G401.6 (cell line): ENCODE results near the gene ZNF514.
"Not testable (repeated sequence)": the region's sequence is repeated elsewhere in the genome, so short reads cannot be mapped to it uniquely, and the experiment has no call there.

ENCODE experiments used
- FAIRE-seq: peaks from 2 replicates; lab custom pipeline; 2012; peaks lifted over from hg19 to GRCh38; lab: Jason Lieb, UNC

The ZNF514 gene

DNA sequence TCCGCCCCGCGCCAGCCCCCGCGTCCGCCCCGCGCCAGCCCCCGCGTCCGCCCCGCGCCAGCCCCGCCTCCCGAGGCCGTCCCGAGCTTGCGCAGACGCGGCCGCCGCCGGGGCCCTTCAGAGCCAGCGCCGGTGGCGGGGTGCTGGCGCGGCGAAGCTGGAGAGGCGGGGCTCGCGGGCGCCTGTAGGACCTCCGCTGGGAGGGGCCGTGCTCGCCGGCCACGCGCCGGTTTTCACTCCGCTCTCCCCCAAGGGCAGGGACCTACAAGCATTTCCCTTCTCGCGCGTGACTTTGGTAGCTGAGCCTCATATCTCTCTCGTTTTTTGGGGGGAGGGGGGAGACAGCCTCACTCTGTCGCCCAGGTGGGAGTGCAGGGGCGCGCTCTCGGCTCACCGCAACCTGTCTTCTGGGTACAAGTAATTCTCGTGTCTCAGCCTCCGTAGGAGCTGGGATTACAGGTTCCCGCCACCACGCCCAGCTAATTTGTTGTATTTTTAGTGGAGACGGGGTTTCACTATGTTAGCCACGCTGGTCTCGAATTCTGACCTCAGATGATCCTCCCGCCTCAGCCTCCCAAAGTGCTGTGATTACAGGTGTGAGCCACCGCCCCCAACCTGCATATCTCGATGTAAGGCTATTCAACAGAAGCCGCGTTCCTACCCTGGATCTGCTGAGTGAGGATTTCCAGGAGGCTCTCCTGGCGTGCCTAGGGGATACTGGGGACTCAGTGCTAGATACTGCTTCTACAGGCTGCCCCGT, at the start of gene ZNF514:
Gene ZNF514 (minus strand): TSS at position 159 of the 760 bp plus-strand sequence. CDS start 6,595 bp downstream, outside the sequence.
- no peak for FAIRE-seq

DNA sequence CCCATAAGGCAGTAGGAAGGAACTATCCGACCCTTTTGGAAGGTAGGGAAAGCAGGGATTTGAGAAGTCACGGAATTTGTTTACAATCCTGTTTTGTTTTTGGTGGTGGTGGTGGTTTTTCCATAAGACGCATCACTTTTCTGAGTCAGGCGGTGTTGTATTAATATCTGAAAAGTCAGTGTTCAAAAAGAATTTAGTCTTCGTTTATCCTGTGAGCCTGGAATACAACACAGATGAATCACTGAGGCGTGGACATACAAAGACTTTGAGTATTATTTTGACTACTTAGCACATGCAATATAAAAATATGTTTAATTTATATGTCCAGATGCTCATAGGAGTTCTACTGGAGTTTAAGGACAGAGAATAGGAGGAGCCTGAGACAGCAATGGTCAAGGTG, 48.5 kb upstream of the ZNF514 start:
- FAIRE-seq, result no peak

GRCh38 chr2:95207111-95207961, 47.7 kb upstream of the ZNF514 start, which contains the start of gene ZNF892:
ZNF892 (plus strand) TSS chr2:95207521; CDS start chr2:95207816, 295 bp downstream.
- peak; percentile 33 for FAIRE-seq

DNA sequence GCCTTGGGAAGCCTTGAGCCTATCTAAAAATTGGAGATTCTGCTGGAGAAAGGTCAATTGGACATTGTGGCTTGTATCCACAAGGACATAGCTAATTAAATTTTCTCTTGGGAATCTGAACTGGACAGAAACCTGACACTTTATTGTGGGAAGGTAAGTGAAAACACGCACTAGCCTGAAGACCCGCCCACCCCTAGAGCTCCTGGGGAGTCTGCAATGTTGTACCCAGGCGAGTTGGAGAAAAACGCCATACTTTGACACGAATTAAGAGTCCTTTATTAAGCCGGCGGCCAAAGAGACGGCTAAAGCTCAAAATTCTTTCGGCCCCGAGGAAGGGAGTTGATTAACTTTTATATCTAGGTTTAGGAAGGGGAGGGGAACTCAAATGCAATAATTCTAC, 46.4 kb upstream of the ZNF514 start:
- no peak for FAIRE-seq

GRCh38 chr2:95204396-95204795, 44.7 kb upstream of the ZNF514 start:
- no peak for FAIRE-seq

DNA sequence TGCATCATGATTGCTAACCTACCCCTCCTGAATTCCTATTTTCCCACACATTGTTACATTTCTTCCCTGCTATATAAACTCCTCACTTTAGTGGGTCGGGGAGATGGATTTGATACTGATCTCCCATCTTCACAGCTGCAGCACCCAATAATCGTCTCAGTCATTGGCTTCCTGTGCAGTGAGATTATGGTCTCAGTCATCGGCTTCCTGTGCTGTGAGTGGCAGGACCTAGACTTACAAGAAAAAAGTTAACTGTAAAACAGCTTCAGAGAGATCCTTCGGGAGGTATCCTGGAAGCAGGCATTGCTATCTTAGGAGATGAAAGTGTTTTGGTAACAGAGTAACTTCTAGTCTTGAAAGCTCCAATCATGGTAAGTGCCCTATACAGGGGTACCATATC, 44.3 kb upstream of the ZNF514 start:
- no peak for FAIRE-seq

- not testable (repeated sequence) for FAIRE-seq
Measured at GRCh38 chr2:95192956-95193355, 33.3 kb upstream of the ZNF514 start.

DNA sequence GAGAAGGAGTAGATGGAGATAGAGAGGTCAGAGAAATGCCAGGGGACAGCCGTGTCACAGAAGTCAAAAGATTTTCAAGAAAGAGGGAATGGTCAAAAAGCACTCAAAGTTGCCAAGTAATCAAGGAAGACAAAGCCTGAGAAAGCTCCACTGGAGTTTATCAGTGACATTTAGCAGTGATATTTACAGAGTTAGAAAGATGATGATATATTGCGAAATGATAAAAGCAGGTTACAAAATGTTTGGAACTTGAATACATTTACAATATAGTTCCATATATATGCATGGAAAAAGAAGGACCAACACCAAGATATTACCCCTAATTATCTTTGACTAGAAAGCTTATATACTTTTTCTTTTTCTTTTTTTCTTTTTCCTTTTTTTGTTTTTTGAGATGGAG, 26.3 kb upstream of the ZNF514 start:
- FAIRE-seq, result no peak

GRCh38 chr2:95185197-95185596, 25.5 kb upstream of the ZNF514 start:
- no peak for FAIRE-seq

DNA sequence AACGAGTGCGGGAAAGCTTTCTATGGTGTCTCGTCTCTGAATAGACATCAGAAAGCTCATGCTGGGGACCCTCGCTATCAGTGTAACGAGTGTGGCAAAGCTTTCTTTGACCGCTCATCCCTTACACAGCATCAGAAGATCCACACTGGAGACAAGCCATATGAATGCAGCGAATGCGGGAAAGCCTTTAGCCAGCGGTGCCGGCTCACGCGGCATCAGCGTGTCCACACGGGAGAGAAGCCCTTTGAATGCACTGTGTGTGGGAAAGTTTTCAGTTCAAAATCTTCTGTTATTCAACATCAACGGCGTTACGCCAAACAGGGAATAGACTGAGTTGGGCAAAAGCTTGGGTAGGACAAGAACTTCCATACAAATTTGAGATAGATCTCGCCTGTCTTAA, 22.1 kb upstream of the ZNF514 start:
- no peak for FAIRE-seq

DNA sequence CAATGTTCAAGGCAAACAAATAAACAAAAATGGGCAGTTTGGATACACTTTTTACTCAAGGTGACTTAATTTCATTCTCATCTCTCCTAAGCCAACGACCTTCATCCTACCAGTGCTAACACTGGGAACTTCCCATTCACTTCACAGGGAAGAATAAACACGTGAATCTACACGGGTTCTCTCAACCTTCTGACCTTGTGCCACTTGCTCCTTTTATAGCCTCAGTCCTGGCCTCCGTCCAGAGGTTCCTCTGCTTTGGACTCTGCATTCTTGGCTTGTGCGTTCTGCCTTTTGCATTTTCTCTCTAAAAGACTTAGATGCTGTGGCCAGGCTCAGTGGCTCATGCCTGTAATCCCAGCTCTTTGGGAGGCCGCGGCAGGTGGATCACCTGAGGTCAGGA, 19.8 kb upstream of the ZNF514 start:
- FAIRE-seq, result no peak

GRCh38 chr2:95174031-95174542, 14.4 kb upstream of the ZNF514 start:
- FAIRE-seq, result no peak

DNA sequence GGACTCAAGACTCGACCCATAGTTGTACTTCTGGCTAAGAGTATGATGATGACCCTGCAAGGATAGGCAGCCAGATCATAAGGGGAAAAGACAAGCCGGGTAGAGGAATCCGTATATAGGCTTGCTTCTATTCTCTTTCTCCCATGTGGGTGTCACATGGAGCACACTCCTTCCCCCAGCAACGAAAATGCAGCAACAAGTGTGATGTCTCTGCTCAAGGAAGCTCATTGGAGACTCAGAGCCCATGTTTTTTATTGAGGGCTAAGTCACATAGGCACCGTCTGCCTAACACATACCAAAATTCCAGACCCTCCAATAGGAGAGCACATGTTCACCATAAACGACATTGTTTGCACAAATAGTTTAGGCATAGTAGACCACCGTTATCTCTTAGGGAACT, 12.3 kb upstream of the ZNF514 start:
- no peak for FAIRE-seq

DNA sequence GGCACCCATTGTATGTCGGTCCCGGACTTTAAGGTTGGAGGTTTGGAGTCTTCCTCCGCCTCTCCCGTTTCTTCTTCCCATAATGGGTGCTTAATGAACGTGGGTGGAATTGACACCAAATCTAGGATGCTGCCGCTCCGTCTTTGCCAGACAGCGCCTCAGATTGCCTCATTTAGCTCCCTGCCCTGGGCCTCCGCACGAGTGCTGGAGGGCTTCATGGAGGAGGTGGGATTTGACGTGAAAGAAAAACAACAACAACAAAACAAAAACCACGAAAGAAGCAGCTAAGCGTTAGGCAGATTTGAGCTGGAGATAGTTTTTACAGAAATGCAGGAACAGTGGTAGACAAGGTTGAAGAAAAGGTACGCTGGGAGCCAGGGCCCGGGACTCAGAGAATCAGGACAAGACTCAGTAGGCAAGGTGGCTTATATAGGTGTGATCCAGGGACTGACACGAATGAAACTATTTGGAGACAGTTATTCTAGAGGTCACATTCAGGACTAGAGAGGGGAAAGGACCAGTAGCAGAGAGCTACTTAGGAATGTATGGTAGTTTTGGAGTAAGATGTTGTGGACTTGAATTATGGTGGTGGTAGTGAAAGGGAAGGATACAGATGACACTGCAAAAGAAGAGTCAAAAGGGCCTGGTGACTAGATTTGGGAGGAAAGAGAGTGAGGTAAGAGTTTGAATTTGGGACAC, 6.6 kb upstream of the ZNF514 start:
- FAIRE-seq, result no peak

DNA sequence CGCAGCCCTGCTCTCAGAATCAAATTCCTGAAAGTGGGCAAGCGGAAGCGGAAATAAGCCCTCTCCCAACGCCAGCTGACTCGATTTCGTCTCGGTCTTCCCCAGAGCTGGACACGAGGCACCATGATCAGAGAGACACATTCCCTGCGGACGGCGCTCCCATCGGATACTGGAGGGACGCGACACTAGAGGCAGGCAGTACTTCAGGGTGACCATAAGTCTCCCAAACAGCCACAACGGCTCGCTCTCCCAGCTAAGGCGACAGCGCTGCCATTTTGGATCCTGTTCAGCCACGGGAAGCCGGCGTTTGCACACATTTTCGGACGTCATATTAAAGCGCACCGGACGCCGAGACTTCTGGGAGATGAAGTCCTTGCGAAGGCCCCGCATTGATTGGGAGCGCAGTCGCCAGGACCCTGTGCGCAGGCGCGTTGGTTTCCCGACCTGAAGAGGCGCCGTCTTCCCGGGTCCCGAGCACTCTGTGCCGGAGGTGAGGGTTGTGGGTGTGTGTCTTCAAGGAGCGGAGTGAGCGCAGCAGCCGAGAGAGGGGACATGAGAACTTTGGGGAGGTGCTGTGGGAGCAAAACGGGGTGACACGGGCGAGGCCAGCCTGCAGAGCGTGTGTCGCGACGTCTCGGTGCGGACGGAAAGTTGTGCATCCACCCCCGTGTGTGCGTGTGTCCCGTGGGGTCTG, 5.9 kb upstream of the ZNF514 start, which contains the start of gene ZNF2:
Gene ZNF2 (plus strand): TSS at position 439 of the 694 bp plus-strand sequence. CDS start 10,418 bp downstream, outside the sequence.
- FAIRE-seq, result peak; percentile 91

- no peak for FAIRE-seq
Measured at GRCh38 chr2:95165030-95165370, 5.4 kb upstream of the ZNF514 start.

DNA sequence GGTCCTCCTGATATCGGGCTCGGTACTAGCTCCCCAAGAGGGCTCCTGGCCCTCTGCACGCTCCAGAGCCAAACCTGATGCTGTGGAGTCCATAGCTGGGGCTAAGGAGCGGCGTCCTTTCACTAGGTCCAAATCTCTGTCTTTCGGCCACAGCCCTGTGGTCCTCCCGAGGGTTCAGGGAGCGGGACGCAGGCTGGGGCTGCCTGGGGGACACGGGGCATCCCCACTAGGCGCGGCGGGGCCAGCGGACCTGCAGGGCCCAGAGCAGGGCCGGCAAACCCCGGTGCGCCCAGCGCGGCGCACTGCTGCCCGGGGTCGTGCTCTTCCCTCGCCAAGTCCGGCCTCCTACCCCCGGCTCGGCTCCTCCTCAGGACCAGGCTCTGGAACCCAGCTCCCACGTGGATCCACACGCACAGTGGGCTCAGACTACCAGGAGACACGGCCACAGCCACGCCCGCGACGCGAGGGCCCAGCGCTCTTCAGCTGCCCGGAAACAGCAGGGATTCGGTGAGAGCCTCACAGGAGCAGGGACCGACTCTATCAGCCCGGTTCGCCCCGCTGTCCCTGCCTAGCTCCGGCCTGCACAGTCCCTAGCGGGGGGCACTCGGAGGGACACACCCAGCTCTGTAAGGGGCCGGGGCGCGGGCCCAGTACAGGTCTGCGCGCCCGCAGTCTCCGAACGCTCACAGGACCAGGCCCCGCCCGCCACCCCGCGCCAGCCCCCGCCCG, 593 bp downstream of the ZNF514 start:
- no peak for FAIRE-seq

DNA sequence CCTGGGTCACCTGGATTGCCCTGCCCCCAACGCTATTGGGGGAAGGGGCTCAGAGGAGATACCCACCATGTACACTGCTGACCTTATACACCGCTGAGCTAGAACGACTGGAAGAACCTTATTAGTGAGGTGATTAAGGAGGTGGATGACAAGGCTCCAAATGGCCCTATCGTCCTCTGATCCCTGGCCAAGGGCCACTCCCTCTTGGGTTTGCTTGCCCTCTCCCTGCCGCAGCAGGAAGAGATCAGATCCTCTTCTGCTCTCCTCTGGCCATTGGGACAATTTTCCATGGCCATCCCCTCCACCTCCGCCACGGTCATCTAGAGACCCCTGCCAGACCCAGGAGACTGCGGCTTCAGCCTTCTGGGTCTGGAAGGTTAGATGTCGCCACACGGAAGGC, 1.2 kb downstream of the ZNF514 start:
- no peak for FAIRE-seq

GRCh38 chr2:95149397-95149984, 10.2 kb downstream of the ZNF514 start:
- no peak for FAIRE-seq

DNA sequence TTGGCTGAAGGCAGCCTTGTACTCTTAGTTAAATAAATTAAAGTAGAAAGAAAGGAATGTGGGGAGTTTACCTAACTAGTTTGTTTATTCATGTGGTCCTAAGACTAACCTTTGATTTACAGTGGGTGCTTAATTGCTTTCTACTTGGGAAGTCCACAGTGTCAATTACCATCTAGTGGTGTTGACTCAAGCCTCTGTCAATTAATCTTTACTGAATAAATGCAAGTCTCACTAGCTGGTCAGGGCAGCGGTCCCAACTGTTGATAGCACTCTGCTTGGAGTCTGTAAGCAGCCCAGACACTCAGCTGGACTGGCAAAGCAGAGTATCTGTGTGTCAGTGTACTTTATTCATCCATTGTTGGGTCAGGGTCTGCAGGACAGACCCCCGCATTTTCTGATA, 15.8 kb downstream of the ZNF514 start:
- no peak for FAIRE-seq

DNA sequence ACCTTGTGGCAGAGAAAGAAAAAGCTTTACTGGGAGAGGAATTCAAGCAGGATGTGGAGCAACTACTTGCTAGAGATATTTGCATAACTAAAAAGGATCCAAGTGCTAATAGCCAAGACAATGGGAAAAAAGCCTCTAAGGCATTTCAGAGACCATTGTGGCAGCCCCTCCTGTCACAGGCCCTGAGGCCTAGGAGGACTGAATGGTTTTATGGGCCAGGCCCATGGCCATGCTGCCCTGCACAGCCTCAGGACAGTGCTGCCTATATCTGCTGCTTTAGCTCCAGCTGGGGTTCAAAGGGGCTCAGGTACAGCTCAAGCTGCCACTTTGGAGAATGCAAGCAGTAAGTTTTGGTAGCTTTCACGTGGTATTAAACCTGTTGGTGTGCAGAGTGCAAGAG, 20.9 kb downstream of the ZNF514 start:
- no peak for FAIRE-seq
